Bronchial epithelial cell (primary cell): Measurements from ENCODE around the gene CACNB2. TPM values are rescaled to one million over a fixed set of nuclear protein-coding genes. Genes with fewer than 3 reads are reported as not detected.

ENCODE experiments used
- DNase-seq: peaks from one replicate; pipeline ENCODE4 v3.0.0-alpha.2; 2010; ENCODE audit warnings: low read depth
- FAIRE-seq: peaks from 2 replicates; lab custom pipeline; 2011; peaks lifted over from hg19 to GRCh38; lab: Jason Lieb, UNC
- H3K27me3 ChIP-seq: 2 replicates; pipeline ENCODE4 v1.5.1; 2011; ENCODE audit warnings: low read length; ENCODE audit not compliant: control insufficient read depth, insufficient read depth
- H3K36me3 ChIP-seq: 2 replicates; pipeline ENCODE4 v1.5.1; 2011; ENCODE audit warnings: low read length; ENCODE audit not compliant: control insufficient read depth, insufficient read depth
- H3K4me3 ChIP-seq: 2 replicates; pipeline ENCODE4 v1.5.1; 2011; ENCODE audit warnings: mild to moderate bottlenecking, low read depth, low read length, control low read depth
- CTCF ChIP-seq: IDR thresholded peaks from 2 replicates; pipeline ENCODE4 v1.5.1; 2011; ENCODE audit warnings: mild to moderate bottlenecking, moderate library complexity, low read length, control low read depth, inconsistent platforms; ENCODE audit not compliant: insufficient read depth, severe bottlenecking
- total RNA-seq: library from RNA; depleted of rRNA; stranded (reverse); fragments of >200 nt; gene quantifications from 2 replicates; pipeline ENCODE4 v1.2.1, GENCODE V29; 2014

Gene CACNB2
- total RNA-seq, 1 donor from 2014 or later, result not detected

- H3K36me3 ChIP-seq, result no peaks in the 10 kb centered on the region
- no peak for TF ChIP-seq CTCF
- DNase-seq, result no peak
- H3K27me3 ChIP-seq, result no peaks in the 10 kb centered on the region
- FAIRE-seq, result no peak
- H3K4me3 ChIP-seq, result no peak overlapping the region
Measured at GRCh38 chr10:18325889-18326531, 185.8 kb downstream of the CACNB2 start.

GRCh38 chr10:18328941-18329340 is 188.7 kb downstream of the CACNB2 start:
- no peaks in the 10 kb centered on the region for H3K36me3 ChIP-seq
- FAIRE-seq (no peak), DNase-seq (no peak)
- no peak overlapping the region for H3K4me3 ChIP-seq
- H3K27me3 ChIP-seq, result no peaks in the 10 kb centered on the region
- TF ChIP-seq CTCF, result no peak

- H3K36me3 ChIP-seq, result no peaks in the 10 kb centered on the region
- FAIRE-seq (no peak), DNase-seq (no peak)
- H3K4me3 ChIP-seq, result no peak overlapping the region
- no peak for TF ChIP-seq CTCF
- no peaks in the 10 kb centered on the region for H3K27me3 ChIP-seq
Measured at GRCh38 chr10:18332048-18332447, 191.8 kb downstream of the CACNB2 start.

GRCh38 chr10:18332484-18332883 is 192.3 kb downstream of the CACNB2 start:
- no peak for TF ChIP-seq CTCF
- H3K27me3 ChIP-seq, result no peaks in the 10 kb centered on the region
- no peak for FAIRE-seq
- no peaks in the 10 kb centered on the region for H3K36me3 ChIP-seq
- H3K4me3 ChIP-seq, result no peak overlapping the region
- no peak for DNase-seq

- FAIRE-seq (no peak), DNase-seq (no peak)
- Histone ChIP-seq H3K27me3 (no peaks in the 10 kb centered on the region), H3K4me3 (no peak overlapping the region), H3K36me3 (no peaks in the 10 kb centered on the region)
- no peak for TF ChIP-seq CTCF
Measured at GRCh38 chr10:18333621-18334020, 193.4 kb downstream of the CACNB2 start.
